Frontal cortex (tissue), 4 donors: ENCODE measurements around the gene EPHA1. TPM values are rescaled to one million over a fixed set of nuclear protein-coding genes. Genes with fewer than 3 reads are reported as not detected.

ENCODE experiments used
- DNase-seq, 2 donors: peaks; one replicate each; pipeline ENCODE4 v3.0.0; 2012; ENCODE audit warnings: low spot score in 2 of 2
- FAIRE-seq: peaks from 2 replicates; lab custom pipeline; 2012; peaks lifted over from hg19 to GRCh38; lab: Jason Lieb, UNC
- total RNA-seq: library from RNA; depleted of rRNA; stranded (reverse); fragments of >200 nt; gene quantifications from one replicate; pipeline ENCODE4 v1.2.3, GENCODE V29; 2014
- donor health status: control.
- donor health status: control.
- donor health status: control.

The EPHA1 gene
- 0.41 TPM for total RNA-seq

DNA sequence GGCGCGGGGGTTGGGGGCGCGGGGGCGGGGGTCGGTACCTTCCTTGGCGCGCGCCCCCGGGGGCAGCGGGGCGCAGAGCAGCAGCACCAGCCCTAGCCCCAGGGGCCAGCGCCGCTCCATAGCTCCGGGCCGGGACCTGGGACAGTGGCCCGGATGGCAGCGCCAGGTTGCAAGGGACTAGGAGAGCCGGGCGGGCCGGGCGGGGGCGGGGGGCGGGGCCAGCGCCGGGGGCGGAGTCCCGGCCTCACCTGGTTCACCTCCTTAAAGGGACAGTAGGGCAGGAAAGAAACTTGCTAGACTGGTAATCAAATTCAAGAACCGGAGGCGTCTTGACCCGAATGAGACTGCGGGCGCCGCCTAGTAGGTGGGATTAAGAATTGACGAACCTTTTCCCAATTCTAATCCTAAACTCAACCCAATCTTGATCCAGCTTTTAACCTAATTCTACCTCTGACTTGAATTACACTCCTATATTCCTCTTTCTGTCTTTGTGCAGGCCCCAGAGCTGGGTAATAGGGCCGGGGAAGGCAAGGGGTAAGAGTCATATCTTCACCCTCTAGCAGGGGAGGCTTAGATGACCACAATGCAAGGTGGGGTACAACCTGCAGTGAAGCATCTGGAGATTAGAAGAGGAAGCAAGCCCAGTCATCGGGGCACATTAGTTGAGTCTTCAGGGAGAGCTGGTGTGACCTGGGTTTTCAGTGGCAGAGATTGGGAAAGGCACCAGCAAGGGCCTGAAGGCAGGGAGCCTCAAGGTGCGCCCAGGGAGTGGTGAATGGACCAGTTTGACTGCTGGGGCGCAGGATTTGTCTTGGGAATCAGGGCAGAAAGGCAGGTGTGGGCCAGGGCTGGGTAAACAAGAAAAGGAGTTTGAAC is at the start of gene EPHA1:
EPHA1 (minus strand) TSS at position 171 of the 876 bp plus-strand sequence; CDS start at position 120, 51 bp downstream.
- FAIRE-seq (no peak), DNase-seq (no peak)

GRCh38 chr7:143458263-143458662 is 49.6 kb upstream of the EPHA1 start:
- FAIRE-seq (no peak), DNase-seq (no peak)

DNA sequence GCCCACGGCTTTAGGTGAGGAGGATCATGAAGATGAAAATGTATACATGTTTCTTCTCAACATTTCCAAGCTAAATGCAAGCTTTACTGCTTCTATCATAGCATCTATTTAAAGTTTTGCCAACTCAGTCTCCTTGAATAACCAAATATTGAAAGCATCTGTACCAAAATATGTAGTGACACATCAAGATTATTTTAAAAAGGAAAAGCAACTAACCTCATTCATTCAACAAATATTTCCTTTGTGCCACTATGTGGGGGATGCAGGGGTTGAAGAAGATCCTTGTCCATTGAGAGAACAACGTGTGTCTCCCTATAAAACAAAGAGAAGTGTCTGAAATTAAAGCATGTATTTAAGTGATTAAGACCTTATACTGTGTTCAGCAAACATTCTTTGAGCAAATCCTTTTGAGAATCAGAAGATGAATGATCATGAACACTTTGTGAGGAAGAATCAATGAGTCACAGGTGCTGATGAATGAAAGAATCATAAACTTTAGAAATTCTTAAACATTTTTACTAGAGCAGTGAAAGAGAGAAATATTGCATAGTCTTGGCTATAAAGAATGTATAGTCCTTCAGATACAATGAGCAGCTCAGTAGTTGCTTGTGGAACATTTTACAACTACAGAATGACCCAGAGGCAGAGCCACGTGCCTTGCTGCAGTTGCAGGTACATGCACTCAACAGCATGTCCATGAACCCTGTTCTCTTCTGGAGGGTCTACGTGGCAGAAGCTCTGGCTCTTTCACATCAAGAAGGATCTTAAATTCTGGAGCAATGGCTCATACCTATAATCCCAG is 48.5 kb upstream of the EPHA1 start:
- no peak for DNase-seq
- FAIRE-seq = no peak

DNA sequence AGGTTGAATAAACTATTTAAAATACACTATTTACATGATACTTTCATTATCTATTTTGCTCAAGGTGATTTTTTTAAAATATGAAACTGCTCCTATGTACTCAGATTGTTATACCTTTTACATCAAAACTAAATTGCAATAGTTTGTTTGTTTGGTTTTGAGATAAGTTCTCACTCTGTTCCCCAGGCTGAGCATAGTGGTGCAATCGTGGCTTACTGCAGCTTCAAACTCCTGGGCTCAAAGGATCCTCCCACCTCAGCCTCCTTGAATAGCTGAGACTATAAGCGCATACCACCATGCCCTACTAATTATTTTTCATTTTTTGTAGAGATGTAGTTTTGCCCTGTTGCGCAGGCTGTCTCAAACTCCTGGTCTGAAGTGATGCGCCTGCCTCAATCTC is 47.3 kb upstream of the EPHA1 start:
- FAIRE-seq = no peak
- DNase-seq = no peak

DNA sequence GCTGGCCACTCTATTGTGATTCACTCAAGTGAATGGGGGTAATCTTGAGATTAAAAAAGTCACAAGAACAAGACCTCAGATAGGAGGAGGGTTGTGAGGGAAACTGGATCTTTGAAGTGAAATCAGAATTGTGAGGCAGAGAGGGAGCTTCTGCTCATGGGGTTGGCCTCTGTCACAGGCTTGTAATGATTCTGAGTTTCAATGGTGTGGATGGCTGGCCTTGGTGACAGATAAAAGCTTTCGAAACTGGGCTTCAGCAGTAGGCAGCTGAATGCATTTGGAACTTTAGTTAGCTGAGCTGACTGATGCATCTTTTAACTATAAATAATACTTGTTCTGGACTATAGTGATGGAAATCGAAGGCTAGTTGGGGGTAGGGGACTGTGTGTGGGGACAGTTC is 46.8 kb upstream of the EPHA1 start:
- FAIRE-seq = no peak
- no peak for DNase-seq

- DNase-seq (no peak), FAIRE-seq (no peak)
Measured at GRCh38 chr7:143454091-143454680, 45.5 kb upstream of the EPHA1 start.

- DNase-seq (no peak), FAIRE-seq (no peak)
Measured at GRCh38 chr7:143452495-143452894, 43.8 kb upstream of the EPHA1 start.

GRCh38 chr7:143451746-143452145 is 43.1 kb upstream of the EPHA1 start:
- FAIRE-seq (no peak), DNase-seq (no peak)

DNA sequence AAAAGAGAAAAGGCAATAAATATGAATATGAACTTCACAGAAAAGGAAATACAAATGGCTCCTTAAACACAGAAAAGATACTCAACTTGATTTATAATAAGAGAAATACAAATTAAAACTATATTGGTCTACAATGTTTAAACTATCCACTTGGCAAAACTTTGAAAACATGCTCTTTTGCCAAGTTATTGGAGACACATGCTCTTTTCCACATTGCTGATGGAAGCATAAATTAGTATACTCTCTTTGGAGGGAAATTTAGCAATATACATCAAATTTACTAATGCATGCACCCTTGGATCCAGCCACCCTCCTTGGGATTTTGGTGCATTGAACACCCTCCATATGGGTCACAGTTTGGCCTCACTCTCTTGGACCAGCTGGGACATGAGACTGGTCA is 42.5 kb upstream of the EPHA1 start:
- no peak for DNase-seq
- no peak for FAIRE-seq

DNA sequence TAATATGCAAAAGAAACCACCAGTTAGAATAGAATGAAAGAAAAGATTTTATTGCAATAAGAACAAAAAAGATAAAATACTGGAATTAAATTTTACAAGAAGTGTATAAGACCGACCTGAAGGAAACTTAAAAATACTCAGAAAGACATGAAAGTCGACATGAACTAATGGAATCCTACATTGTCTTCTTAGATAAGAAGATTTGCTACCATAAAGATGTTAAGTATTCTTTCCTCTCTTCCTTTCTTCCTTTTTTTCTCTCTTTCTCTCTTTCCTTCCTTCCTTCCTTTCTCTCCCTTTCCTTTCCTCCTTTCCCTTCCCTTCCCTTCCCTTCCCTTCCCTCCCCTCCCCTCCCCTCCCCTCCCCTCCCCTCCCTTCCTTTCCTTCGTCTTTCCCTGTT is 41.1 kb upstream of the EPHA1 start:
- DNase-seq = no peak
- FAIRE-seq = no peak

GRCh38 chr7:143448429-143448828 is 39.8 kb upstream of the EPHA1 start:
- FAIRE-seq (no peak), DNase-seq (no peak)

- FAIRE-seq = no peak
- no peak for DNase-seq
Measured at GRCh38 chr7:143447466-143447865, 38.8 kb upstream of the EPHA1 start.

GRCh38 chr7:143444785-143445184 is 36.1 kb upstream of the EPHA1 start:
- FAIRE-seq = no peak
- no peak for DNase-seq

GRCh38 chr7:143444063-143444782 is 35.6 kb upstream of the EPHA1 start:
- no peak for FAIRE-seq
- no peak for DNase-seq

DNA sequence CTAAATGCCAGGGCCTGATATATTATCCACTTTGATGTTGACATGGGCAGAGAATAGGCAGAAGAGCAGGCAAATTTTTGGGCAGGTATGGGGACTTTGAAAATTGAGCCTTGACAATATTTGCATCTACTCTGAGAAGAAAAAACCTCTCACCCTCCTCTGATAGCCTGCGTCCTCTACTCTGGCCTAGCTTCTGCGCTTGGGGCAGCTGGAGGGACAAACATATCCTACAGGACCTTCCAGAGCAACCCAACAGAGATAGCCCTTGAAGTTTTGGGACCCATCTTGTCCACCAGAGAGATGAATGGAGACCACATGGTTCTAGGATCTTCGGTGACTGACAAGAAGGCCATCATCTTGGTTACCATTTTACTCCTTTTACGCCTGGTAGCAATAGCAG is 34.5 kb upstream of the EPHA1 start, which contains the start of gene TAS2R60:
TAS2R60 (plus strand) TSS at position 301 of the 400 bp plus-strand sequence; CDS start at position 301, 0 bp downstream.
- DNase-seq (no peak), FAIRE-seq (no peak)

GRCh38 chr7:143439866-143440265 is 31.2 kb upstream of the EPHA1 start:
- no peak for FAIRE-seq
- no peak for DNase-seq

DNA sequence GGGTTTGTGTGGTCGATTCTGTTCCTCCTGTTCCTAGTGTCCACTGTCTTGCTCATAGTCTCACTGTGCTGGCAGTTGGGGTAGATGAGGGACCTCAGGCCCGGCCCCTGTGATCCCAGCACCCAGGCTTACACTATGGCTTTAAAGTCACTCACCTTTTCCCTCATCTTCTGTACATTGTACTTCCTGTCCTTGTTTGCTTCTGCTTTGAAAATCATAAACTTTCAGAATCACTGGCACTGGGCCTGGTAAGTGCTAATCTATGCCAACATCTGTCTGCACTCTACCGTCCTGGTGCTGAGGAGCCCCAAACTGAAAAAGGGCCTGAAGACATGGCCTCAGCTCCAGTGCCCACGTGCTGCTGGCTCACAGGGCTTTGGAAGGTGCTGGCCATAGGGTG is 28.9 kb upstream of the EPHA1 start:
- DNase-seq (no peak), FAIRE-seq (no peak)

- DNase-seq (no peak), FAIRE-seq (no peak)
Measured at GRCh38 chr7:143436325-143436946, 27.8 kb upstream of the EPHA1 start.

GRCh38 chr7:143435266-143435665 is 26.6 kb upstream of the EPHA1 start:
- no peak for FAIRE-seq
- DNase-seq = no peak

GRCh38 chr7:143434660-143435059 is 26.0 kb upstream of the EPHA1 start:
- FAIRE-seq (no peak), DNase-seq (no peak)
